Fibroblast of peridontal ligament (primary cell): ENCODE results near the gene TNS4.

Source experiments
- DNase-seq: peaks from one replicate; pipeline ENCODE4 v3.0.0-alpha.2; 2010; ENCODE audit errors: extremely low read depth

The TNS4 gene

DNA sequence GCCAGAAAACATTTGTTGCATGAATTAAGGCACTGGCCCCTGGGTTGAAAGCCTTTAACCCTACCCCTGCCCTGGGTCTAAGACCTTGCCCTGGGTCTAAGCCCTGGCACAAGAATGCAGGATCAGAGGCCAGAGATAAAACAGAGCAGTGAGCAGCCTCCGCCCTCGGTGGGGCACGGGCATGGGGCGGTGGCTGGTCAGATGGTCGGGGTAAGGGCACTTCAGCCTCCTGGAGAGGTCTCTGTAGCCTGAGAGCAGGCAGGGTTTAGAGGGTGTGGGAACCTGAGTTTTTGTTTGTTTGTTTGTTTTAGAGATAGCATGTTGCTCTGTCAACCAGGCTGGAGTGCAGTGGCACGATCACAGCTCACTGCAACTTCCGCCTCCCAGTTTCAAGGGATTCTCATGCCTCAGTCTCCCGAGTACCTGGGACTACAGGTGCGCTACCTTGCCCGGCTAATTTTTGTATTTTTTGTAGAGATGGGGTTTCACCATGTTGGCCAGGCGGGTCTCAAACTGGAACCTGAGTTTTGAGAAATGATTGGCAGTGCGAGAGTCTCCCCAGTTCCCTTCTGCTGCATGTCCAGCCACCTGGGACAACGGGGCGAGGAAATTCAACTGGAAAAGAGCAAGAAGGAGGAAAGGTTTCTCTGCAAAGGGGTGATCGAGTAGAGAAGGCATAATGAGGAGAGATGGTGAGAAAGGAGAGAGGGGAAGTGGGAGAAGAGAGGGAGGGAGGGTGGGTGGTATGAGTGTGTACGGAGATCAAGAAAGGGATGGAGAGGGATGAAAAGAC, 27.7 kb downstream of the TNS4 start:
- DNase-seq, result no peak

- peak; percentile 66 for DNase-seq
Observed at GRCh38 chr17:40472733-40473452, 28.5 kb downstream of the TNS4 start.

DNA sequence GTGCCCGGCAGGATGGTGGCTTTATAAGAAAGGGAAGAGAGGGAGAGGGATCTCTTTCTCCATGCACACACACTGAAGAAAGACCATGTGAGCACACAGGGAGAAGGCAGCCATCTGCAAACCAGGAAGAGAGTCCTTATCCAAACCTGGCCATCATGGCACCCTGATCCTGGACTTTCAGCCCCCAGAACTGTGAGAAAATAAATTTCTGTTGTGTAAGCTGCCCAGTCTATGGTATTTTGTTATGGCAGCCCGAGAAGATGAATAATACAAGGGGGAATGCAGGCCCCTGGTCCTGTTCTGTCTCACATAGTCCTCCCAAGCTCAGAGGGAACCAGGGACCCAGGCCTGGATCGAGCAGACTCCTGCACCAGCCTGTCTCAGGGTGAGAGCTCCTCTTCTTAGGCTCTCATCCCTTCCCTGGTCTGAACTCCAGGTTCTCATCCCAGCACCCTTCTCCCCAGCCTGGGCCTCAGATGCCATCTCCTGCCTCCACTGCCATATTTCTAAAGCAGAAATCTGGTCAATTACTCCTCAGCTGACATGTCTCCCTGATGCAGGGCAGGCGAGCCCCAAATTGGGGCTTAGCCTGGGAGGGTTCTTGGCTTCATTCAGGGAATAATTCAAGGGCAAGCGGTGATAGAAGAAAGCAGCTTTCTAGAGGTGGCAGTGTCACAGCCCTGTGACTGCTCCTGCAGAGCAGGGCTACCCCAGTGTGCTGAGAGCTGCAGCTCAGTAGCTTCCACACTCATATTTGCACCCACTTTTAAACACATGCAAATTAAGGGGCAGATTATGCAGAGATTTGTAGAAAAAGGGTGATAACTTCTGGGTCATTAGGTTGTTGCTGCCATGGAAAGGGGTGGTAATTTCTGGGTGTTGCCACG, 29.3 kb downstream of the TNS4 start:
- DNase-seq, result peak; percentile 54

DNA sequence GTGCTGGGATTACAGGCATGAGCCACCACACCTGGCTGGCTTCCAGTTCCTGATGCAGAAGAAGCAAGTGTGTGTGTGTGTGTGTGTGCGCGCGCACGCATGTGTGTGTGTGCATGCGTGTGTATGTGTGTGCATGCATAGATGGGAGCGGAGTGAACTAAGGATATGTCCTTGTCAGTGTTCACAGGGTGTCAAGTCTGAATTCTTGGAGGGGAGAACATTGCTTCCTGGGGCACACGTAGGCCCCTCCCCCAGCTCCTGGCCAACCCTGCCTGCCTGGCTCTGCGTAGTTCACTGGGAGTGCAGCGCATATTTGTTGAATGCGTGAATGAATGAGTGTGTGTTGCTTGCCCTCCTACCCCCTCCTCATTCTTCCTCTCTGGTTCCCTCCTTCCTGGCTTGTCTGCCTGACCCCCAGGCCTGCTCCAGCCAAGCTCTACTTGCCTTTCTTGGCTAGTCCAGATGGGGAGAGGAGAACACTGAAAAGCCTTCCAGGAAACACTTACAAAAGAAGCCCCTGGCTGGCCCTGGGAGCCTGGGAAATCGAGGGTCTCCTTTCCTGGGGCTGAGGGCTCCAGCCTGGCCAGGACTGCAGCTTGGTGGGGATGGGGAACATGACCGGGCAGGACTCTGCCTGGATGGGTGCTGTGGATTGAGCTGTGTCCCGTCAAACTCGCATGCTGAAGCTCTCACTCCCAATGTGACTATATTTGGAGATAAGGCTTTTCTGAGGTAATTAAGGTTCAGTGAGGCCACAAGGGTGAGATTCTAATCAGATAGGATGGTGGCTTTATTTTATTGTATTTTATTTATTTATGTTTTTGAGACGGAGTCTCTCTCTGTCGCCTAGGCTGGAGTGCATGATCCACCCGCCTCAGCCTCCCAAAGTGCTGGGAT, 30.2 kb downstream of the TNS4 start:
- peak; percentile 88 for DNase-seq

GRCh38 chr17:40469805-40470675, 31.4 kb downstream of the TNS4 start:
- DNase-seq, result no peak

- no peak for DNase-seq
Observed at GRCh38 chr17:40468560-40468959, 32.9 kb downstream of the TNS4 start.

DNA sequence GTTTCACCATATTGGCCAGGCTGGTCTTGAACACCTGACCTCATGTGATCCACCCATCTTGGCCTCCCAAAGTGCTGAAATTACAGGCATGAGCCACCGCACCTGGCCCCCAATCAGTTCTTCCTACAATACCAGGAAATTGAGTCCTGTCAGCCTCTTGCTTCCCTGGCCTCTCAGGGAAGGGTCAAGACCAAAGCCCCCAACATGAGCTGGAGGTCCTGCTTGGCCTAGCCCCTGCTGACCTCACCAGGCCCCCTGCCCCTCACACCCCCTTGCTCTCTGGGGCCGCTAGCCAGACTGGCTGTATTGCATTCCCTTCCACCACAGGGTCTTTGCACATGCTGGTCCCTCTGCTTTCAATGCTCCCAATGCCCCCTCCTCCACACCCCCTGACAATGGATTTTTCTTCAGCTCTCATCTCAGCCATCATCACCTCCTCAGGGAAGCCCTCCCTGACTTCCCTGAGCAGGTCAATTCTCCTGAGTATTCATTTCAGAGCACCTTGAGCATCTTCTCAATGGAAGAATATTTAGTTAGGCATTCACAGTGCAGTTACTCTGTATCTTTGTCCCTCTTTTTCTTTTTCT, 34.0 kb downstream of the TNS4 start:
- no peak for DNase-seq

DNA sequence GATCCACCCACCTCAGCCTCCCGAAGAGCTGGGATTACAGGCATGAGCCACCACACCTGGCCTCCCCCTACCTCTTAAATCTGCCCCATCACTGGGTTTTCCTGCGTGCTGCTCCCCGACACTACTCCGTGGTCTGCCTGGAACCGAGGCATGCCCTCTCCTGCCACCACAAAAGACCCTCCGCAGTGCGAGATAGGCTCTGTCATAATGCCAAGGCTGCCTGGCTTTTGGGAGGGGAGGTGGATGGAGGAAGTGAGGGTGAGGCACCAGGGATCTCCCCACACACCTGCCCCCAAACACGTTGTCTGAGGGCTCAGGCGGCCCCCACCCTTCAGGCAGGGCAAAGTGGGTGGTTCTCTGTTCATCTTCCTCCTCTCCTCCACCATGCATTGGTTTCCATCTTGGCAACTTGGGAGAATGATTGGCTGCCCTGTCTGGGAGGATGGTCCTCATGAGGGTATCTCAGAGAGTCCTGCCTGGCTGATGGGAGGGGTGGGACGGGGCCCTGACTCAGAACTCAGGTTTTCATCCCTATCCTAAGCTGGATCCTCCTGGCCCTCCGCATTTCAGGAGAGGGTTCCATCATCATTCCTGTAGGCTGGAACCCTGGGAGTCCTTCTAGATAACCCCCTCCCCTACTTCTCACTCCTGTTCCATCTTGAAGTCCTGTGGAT, 35.0 kb downstream of the TNS4 start:
- DNase-seq, result no peak

DNA sequence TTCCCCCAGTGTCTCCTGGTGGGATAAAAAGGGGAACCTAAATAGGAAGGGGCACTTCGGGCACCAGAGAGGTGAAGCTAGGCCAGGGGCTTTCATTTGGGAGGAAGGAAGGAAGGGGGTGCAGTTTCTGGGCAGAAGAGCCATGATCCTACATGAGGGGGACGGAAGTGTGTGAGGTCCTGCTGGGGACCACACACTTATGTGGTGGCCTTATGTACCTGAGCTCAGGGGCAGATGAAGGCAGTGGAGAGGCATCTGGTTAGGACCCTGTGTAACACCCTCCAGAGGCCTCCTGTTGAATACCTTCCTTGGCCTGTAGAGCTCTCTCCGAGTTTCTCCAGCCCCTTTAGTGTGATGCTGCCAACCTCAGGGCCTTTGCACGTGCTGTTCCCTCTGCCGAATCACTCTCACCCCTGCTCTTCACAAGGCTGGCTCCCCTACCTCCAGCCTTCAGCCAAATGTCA, 37.0 kb downstream of the TNS4 start:
- no peak for DNase-seq

DNA sequence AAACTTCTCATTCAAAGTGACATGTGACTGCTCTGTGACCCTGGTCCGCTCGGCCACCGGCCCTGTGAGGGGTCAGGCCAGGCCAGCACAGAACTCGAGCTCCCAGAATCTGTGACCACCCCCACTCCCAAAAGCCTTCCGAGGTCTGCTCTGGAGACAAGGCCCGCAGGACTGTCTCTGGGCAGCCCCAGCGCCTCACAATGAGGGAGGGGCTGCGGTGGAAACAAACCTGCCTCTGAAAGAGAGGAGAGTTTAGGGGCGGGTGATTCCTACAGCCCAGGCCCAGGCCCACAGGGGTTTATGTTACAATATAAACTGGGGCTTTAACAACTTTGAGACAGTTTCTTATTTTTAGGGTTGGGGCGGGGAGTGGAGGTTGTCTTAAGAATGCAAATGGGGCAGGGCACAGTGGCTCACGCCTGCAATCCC, 38.3 kb downstream of the TNS4 start:
- no peak for DNase-seq

- no peak for DNase-seq
Observed at GRCh38 chr17:40462343-40463121, 38.9 kb downstream of the TNS4 start.

DNA sequence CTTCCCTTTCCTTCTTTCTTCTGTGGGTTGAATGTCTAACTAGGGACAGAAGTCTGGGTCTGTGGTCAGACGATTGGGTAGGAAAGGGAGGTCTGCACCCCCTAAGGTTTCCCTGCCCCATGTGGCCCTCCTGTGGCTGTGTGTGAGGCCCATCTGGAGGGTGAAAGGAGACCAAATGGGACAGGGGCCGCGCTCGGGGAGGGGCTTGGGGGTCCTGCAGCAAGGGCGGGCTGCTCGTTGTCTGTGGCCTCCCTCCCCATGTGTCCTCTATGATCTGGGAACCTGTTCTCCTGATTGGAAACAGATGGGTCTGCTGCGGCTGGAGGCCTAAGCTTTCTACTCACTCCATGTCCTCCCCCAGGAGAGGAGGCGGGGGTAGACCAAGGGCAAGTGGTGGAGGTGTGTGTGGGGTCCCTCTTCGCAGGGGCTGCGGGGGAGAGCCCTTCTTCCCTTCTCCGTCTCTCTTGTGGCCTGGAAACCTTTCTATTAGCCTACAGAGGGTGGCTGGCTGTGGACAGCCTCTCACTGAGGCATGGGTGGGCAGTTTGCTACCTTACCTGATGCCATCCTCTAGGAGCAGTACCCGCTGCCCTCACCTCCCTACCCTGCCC, 39.6 kb downstream of the TNS4 start:
- no peak for DNase-seq

GRCh38 chr17:40460968-40461731, 40.3 kb downstream of the TNS4 start:
- DNase-seq, result peak; percentile 82

- no peak for DNase-seq
Observed at GRCh38 chr17:40460604-40460967, 40.8 kb downstream of the TNS4 start.

GRCh38 chr17:40459636-40460603, 41.5 kb downstream of the TNS4 start:
- no peak for DNase-seq
